Upper lobe of left lung (tissue), 6 donors: ENCODE measurements around the gene IPO4. TPM values are rescaled to one million over a fixed set of nuclear protein-coding genes. Genes with fewer than 3 reads are reported as not detected.

Experiments used
- ATAC-seq, 2 donors: fragments of 200-7000 bp; cut with Tn5 transposase; one replicate each; pipeline ENCODE4 v1.9.1; 2022; ENCODE audit warnings: mild to moderate bottlenecking in 2 of 2, moderate library complexity in 2 of 2; ENCODE audit not compliant: low FRiP score in 2 of 2
- DNase-seq, 2 donors: peaks; one replicate each; pipeline ENCODE4 v3.0.0-alpha.2; 2019 to 2020
- H3K27ac ChIP-seq, 4 donors: fragments of 200-600 bp; sonication (generic); one replicate each; pipeline ENCODE4 v1.5.1; 2016 to 2019
- H3K27me3 ChIP-seq, 4 donors: fragments of 200-600 bp; sonication (generic); one replicate each; pipeline ENCODE4 v1.5.1; 2017 to 2019
- H3K36me3 ChIP-seq, 4 donors: fragments of 200-600 bp; sonication (generic); one replicate each; pipeline ENCODE4 v1.5.1; 2016 to 2019
- H3K4me1 ChIP-seq, 4 donors: fragments of 200-600 bp; sonication (generic); one replicate each; pipeline ENCODE4 v1.5.1; 2018 to 2019
- H3K4me3 ChIP-seq, 4 donors: fragments of 200-600 bp; sonication (generic); one replicate each; pipeline ENCODE4 v1.5.1; 2017 to 2019; ENCODE audit warnings: mild to moderate bottlenecking in 2 of 4, moderate library complexity in 1 of 4
- H3K9me3 ChIP-seq, 4 donors: fragments of 200-600 bp; sonication (generic); one replicate each; pipeline ENCODE4 v1.5.1; 2018 to 2019
- EP300 ChIP-seq, 4 donors: sonication (generic); formaldehyde crosslinking; IDR thresholded peaks; one replicate each; pipeline ENCODE4 v1.5.1; 2017; ENCODE audit warnings: antibody characterized with exemption in 4 of 4, control low read depth in 2 of 4
- POLR2A ChIP-seq, 4 donors: fragments of 450-650 bp; IDR thresholded peaks; one replicate each; pipeline ENCODE4 v1.5.1; 2016 to 2017; ENCODE audit warnings: antibody characterized with exemption in 4 of 4, mild to moderate bottlenecking in 2 of 4
- POLR2AphosphoS5 ChIP-seq, 2 donors: sonication (generic); formaldehyde crosslinking; IDR thresholded peaks; one replicate each; pipeline ENCODE4 v1.5.1; 2017; ENCODE audit warnings: antibody characterized with exemption in 2 of 2
- WGBS, 2 donors: methylation state at CpG; one replicate each; pipeline ENCODE4 v1.1.5; 2017 to 2018; 5-methylcytosine and 5-hydroxymethylcytosine counted together
- total RNA-seq, 6 donors: library from RNA; depleted of rRNA in 4 of 6; stranded (reverse); fragments of >200 nt in 4 of 6; gene quantifications; one replicate each; pipeline versions ENCODE4 v1.1.0 to v1.2.1, GENCODE V29; 2016 to 2021
- TF ChIP-seq, protein P1 (sequence below), 6 experiments: fragments of 450-650 bp in 4 of 6; fragments of 200-600 bp in 2 of 6; sonication (generic) in 2 of 6; IDR thresholded peaks; one replicate each; pipeline ENCODE4 v1.5.1; 2016 to 2019; ENCODE audit warnings: antibody characterized with exemption in 6 of 6
- donor health status: DM: no; HTN: no; CAD: no; lungs with moderate emphysema.
- donor health status: DM: no; HTN: yes; CAD: no; lungs with severe emphysema.

Gene IPO4
- total RNA-seq, 6 donors from 2014 or later = 20.8 to 50.3 (median 35.2) TPM

DNA sequence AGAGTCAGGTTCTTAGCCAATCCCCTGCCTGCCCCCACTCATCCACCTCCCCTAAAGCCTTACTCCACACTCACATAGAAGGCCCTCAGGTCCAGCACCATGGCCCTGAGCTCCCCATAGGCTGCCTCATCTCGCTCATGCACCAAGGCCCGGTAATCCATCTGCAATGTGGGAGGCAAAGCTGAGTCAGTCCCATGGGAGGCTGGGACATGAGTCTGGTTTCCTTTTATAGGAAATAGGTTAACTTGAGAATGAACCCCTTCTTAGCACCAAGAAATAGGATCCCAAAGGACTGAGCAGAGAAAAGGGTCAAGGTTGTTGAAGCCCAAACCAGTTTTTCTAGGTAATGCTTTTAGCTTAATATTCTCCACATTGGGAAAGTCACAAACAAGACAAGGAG is 45.1 kb downstream of the IPO4 start:
- no peaks in the 10 kb centered on the region for H3K27me3 ChIP-seq
- peaks cover 33 to 50% (median 41%) of the 10 kb centered on the region in 4 donors for H3K4me1 ChIP-seq
- no peak for ATAC-seq
- H3K9me3 ChIP-seq = no peaks in the 10 kb centered on the region
- 93 to 95% methylated on average over 2 of the region's 2 CpGs for WGBS, 2 donors
- DNase-seq = no peak
- H3K36me3 ChIP-seq = peaks cover 0 to 20% (median 17%) of the 10 kb centered on the region in 4 donors
- no peak for TF ChIP-seq POLR2AphosphoS5 (IDR thresholded peaks at IDR 0.05)
- TF ChIP-seq, protein P1, sequence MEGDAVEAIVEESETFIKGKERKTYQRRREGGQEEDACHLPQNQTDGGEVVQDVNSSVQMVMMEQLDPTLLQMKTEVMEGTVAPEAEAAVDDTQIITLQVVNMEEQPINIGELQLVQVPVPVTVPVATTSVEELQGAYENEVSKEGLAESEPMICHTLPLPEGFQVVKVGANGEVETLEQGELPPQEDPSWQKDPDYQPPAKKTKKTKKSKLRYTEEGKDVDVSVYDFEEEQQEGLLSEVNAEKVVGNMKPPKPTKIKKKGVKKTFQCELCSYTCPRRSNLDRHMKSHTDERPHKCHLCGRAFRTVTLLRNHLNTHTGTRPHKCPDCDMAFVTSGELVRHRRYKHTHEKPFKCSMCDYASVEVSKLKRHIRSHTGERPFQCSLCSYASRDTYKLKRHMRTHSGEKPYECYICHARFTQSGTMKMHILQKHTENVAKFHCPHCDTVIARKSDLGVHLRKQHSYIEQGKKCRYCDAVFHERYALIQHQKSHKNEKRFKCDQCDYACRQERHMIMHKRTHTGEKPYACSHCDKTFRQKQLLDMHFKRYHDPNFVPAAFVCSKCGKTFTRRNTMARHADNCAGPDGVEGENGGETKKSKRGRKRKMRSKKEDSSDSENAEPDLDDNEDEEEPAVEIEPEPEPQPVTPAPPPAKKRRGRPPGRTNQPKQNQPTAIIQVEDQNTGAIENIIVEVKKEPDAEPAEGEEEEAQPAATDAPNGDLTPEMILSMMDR (IDR thresholded peaks at IDR 0.05) = no peak
- no peak for TF ChIP-seq EP300 (IDR thresholded peaks at IDR 0.05)
- TF ChIP-seq POLR2A (IDR thresholded peaks at IDR 0.05) = no peak
- H3K27ac ChIP-seq = peak overlapping the region in 1 of 4 donors; percentile 11
- no peak overlapping the region for H3K4me3 ChIP-seq

DNA sequence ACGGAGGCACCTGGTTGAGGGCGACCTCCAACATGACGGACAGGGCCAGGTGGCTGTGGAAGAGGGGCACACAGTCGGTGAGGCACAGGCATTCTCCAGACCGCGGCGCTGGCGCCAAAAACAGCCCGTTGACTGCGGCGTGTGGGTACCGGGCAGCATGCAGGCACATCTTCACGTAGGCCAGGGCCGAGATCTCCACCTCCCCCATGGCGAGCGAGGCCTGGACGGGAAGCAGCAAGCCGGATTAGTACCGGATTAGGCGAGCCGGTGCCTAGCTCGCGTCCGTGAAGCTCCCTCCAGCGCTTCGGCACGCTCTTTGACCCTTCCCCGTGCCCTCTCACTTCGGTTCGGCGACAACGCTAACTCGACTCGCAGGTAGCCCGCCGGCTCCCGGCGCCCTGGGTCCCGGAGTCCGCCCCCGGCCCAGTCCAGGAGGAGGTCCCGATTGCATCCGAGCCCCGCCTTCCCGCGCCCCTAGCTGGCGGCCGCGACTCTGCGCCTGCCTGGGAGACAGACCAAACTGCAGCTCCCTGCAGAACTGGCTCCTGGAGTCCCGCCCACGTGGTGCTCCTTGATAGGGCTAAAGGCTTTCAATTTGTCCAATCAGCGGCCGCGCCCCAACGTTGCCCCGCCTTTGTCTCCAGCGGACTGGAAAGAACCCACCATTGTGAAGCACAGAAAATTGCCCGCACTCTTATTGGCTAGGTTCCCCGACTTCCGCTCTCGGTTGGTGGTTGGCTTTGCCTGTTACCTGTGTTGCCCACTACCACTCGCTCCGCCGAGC is 47.3 kb downstream of the IPO4 start, which contains the start of gene EMC9:
Gene EMC9 (minus strand): TSS at position 495 of the 784 bp plus-strand sequence. CDS start 287 bp downstream, at position 208.
- TF ChIP-seq POLR2A (IDR thresholded peaks at IDR 0.05) (peak in 3 of 4 donors; percentile 18 to 89 (median 61)), EP300 (IDR thresholded peaks at IDR 0.05) (no peak), POLR2AphosphoS5 (IDR thresholded peaks at IDR 0.05) (peak in 1 of 2 donors; percentile 91)
- TF ChIP-seq, protein P1 (IDR thresholded peaks at IDR 0.05) = peak in 5 of 6 experiments; percentile 74 to 90 (median 86)
- peak; percentile 97 to 100 for DNase-seq
- Histone ChIP-seq H3K36me3 (peaks cover 4 to 32% (median 28%) of the 10 kb centered on the region in 4 donors), H3K27ac (peak within 1 kb of the TSS; percentile 85 to 95 (median 90)), H3K4me3 (peak within 1 kb of the TSS; percentile 62 to 90 (median 78)), H3K27me3 (no peaks in the 10 kb centered on the region), H3K9me3 (no peaks in the 10 kb centered on the region), H3K4me1 (peaks cover 36 to 58% (median 49%) of the 10 kb centered on the region in 4 donors)
- WGBS, 2 donors = 0% methylated on average over 53 of the region's 65 CpGs; no CpG with 5 or more reads in 1 of the 2 donors
- peak; percentile 97 to 98 for ATAC-seq

DNA sequence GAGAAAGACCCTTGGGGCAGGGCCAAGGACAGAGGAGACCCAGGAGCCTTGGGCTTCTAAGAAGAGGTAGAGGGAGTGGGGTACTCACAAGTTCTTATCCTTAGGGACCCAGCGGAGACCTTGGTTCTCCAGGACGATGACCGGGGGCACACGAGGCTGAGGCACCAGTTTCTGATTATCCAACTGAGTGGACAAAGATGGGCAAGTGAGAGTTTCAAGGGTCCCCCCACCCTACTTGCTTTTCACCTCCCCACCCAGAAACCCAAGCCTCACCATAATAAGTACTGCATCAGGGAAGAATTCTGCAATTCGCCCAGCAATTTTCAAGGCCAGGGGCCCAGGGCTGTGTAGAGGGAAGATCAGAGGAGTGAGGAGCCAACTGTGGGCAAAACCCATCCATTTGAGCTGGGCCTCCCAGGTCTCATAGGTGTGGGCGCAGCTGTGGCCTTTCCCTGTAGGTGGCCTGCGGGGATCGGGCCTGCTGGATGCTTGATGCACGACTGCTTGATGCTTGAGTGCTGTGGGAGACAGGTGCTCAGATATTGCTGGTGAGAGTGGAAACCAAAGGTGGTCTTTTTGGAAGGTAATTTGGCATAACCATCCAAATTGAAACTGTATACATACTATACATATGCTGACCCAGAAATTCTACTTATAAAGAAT is 49.2 kb downstream of the IPO4 start:
- H3K36me3 ChIP-seq = peaks cover 4 to 32% (median 28%) of the 10 kb centered on the region in 4 donors
- ATAC-seq = no peak
- H3K9me3 ChIP-seq = no peaks in the 10 kb centered on the region
- DNase-seq = no peak
- TF ChIP-seq, protein P1 (IDR thresholded peaks at IDR 0.05) = no peak
- TF ChIP-seq POLR2AphosphoS5 (IDR thresholded peaks at IDR 0.05) = no peak
- H3K4me1 ChIP-seq = peaks cover 30 to 55% (median 39%) of the 10 kb centered on the region in 4 donors
- H3K27me3 ChIP-seq = no peaks in the 10 kb centered on the region
- 82 to 89% methylated on average over 8 to 9 of the region's 9 CpGs for WGBS, 2 donors
- peak overlapping the region in 2 of 4 donors; percentile 8 to 92 for H3K27ac ChIP-seq
- H3K4me3 ChIP-seq = peak overlapping the region in 1 of 4 donors; percentile 90

DNA sequence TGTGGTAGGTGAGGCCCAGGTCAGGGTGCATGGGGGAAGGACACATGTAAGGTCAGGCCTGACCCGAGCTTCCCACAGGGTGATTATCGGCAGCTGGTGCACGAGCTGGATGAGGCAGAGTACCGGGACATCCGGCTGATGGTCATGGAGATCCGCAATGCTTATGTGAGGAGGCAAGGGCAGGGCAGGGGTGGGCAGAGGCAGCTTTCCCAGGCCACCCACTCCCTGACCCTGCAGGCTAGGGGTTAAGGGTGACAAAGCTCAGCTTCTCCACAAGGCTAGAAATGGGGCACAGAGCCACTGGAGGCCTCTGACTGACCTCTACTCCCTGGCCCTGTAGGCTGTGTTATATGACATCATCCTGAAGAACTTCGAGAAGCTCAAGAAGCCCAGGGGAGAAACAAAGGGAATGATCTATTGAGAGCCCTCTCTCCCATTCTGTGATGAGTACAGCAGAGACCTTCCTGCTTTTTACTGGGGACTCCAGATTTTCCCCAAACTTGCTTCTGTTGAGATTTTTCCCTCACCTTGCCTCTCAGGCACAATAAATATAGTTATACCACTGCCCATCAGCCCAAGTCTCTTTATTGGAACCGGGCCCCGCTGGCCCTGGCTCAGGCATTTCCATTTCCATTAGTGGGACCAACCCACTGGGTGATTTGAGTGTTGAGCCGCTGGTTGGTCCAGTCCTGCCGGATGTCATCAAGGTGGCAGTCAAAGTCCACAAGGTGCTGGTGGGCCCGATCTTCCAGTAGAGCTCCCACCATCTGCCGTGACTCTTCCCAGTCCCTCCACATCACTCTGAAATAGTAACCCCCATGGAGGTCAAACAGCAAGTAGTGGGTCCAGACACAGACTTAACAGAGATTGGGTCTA is 50.0 kb downstream of the IPO4 start:
- Histone ChIP-seq H3K27ac (peak overlapping the region in 2 of 4 donors; percentile 12 to 96), H3K9me3 (no peaks in the 10 kb centered on the region), H3K27me3 (no peaks in the 10 kb centered on the region), H3K36me3 (peaks cover 4 to 30% (median 25%) of the 10 kb centered on the region in 4 donors), H3K4me1 (peaks cover 30 to 55% (median 39%) of the 10 kb centered on the region in 4 donors), H3K4me3 (no peak overlapping the region)
- TF ChIP-seq, protein P1 (IDR thresholded peaks at IDR 0.05) = no peak
- TF ChIP-seq POLR2A (IDR thresholded peaks at IDR 0.05) = no peak
- TF ChIP-seq POLR2AphosphoS5 (IDR thresholded peaks at IDR 0.05) = no peak
- no peak for TF ChIP-seq EP300 (IDR thresholded peaks at IDR 0.05)
- 92 to 93% methylated on average over 13 of the region's 13 CpGs for WGBS, 2 donors
- no peak for DNase-seq
- ATAC-seq = no peak
